Neuronal stem cell (in vitro differentiated cells): ENCODE measurements around the gene TGFBR2.

Experiments
- DNase-seq: peaks from one replicate; pipeline ENCODE4 v3.0.0-alpha.2; 2013; ENCODE audit warnings: low spot score
- H2AFZ ChIP-seq: one replicate; pipeline ENCODE4 v1.6.1; 2013; ENCODE audit warnings: mild to moderate bottlenecking, low read length, inconsistent platforms
- H2AK5ac ChIP-seq: 2 replicates; pipeline ENCODE4 v1.6.1; 2013; ENCODE audit warnings: low read depth, mild to moderate bottlenecking, inconsistent platforms, low read length, moderate library complexity, mixed read lengths
- H2BK120ac ChIP-seq: 2 replicates; pipeline ENCODE4 v1.6.1; 2013; ENCODE audit warnings: low read depth, mild to moderate bottlenecking, inconsistent platforms, low read length, moderate library complexity, mixed read lengths
- H2BK12ac ChIP-seq: one replicate; pipeline ENCODE4 v1.6.1; 2013; ENCODE audit warnings: low read length, inconsistent platforms
- H2BK15ac ChIP-seq: 2 replicates; pipeline ENCODE4 v1.6.1; 2013; ENCODE audit warnings: mild to moderate bottlenecking, low read length, inconsistent platforms, mixed read lengths
- H2BK5ac ChIP-seq: one replicate; pipeline ENCODE4 v1.6.1; 2013; ENCODE audit warnings: inconsistent platforms, mild to moderate bottlenecking, low read length, moderate library complexity
- H3K14ac ChIP-seq: one replicate; pipeline ENCODE4 v1.6.1; 2013; ENCODE audit warnings: low read length, inconsistent platforms
- H3K18ac ChIP-seq: 2 replicates; pipeline ENCODE4 v1.6.1; 2013; ENCODE audit warnings: low read length, inconsistent platforms
- H3K23ac ChIP-seq: 2 replicates; pipeline ENCODE4 v1.6.1; 2013; ENCODE audit warnings: low read depth, mild to moderate bottlenecking, mixed read lengths, low read length, inconsistent platforms; ENCODE audit not compliant: poor library complexity
- H3K27ac ChIP-seq: replicated peaks from 3 replicates; pipeline ENCODE4 v1.5.1; 2013; ENCODE audit warnings: low read length, inconsistent platforms
- H3K27me3 ChIP-seq, 3 experiments: 2 replicates each; pipeline ENCODE4 v1.6.1; 2013; ENCODE audit warnings: low read length in 3 of 3, mild to moderate bottlenecking in 2 of 3, inconsistent platforms in 1 of 3, low read depth in 1 of 3, mixed read lengths in 1 of 3, moderate library complexity in 1 of 3; ENCODE audit not compliant: control insufficient read depth in 3 of 3, insufficient read depth in 3 of 3
- H3K36me3 ChIP-seq, 2 donors: replicated peaks in 1 of 2; 2 replicates each; pipeline ENCODE4 v1.6.1; 2013; ENCODE audit warnings: low read length in 2 of 2; ENCODE audit not compliant: control insufficient read depth in 2 of 2, insufficient read depth in 2 of 2
- H3K4ac ChIP-seq: 2 replicates; pipeline ENCODE4 v1.6.1; 2013; ENCODE audit warnings: inconsistent platforms, mild to moderate bottlenecking, low read length, moderate library complexity
- H3K4me1 ChIP-seq, 2 donors: 1 replicate in 1 of 2; 2 replicates in 1 of 2; pipeline ENCODE4 v1.6.1; 2013; ENCODE audit warnings: low read length in 2 of 2, low read depth in 1 of 2; ENCODE audit not compliant: control insufficient read depth in 2 of 2, insufficient read depth in 1 of 2
- H3K4me2 ChIP-seq: one replicate; pipeline ENCODE4 v1.6.1; 2013; ENCODE audit warnings: mild to moderate bottlenecking, low read length, inconsistent platforms; ENCODE audit not compliant: insufficient read depth, poor library complexity, severe bottlenecking
- H3K4me3 ChIP-seq, 2 donors: 2 replicates each; pipeline ENCODE4 v1.5.1; 2013; ENCODE audit warnings: low read length in 2 of 2, mild to moderate bottlenecking in 2 of 2, inconsistent platforms in 1 of 2, moderate library complexity in 1 of 2
- H3K79me1 ChIP-seq: one replicate; pipeline ENCODE4 v1.6.1; 2013; ENCODE audit warnings: low read depth, mild to moderate bottlenecking, inconsistent platforms, low read length, moderate library complexity
- H3K9ac ChIP-seq: one replicate; pipeline ENCODE4 v1.6.1; 2013; ENCODE audit warnings: mild to moderate bottlenecking, low read depth, low read length, inconsistent platforms; ENCODE audit not compliant: poor library complexity
- H3K9me3 ChIP-seq, 2 donors: replicated peaks in 1 of 2; 2 replicates each; pipeline versions ENCODE3 to v1.6.1; 2013; ENCODE audit warnings: low read length in 2 of 2, mild to moderate bottlenecking in 2 of 2, inconsistent platforms in 1 of 2, low read depth in 1 of 2, mixed read lengths in 1 of 2, moderate library complexity in 1 of 2; ENCODE audit not compliant: control insufficient read depth in 2 of 2, insufficient read depth in 1 of 2
- H4K8ac ChIP-seq: one replicate; pipeline ENCODE4 v1.6.1; 2013; ENCODE audit warnings: low read depth, mild to moderate bottlenecking, inconsistent platforms, low read length, moderate library complexity
- H4K91ac ChIP-seq: one replicate; pipeline ENCODE4 v1.6.1; 2013; ENCODE audit warnings: low read length, low read depth, mild to moderate bottlenecking, inconsistent platforms; ENCODE audit not compliant: poor library complexity
- WGBS, 2 donors: extraction: QIAGEN DNeasy Blood & Tissue Kit; methylation state at CpG; one replicate each; pipeline ENCODE4 v1.1.7; 2013; ENCODE audit warnings: missing lambda C conversion rate in 2 of 2, mixed read lengths in 1 of 2; ENCODE audit not compliant: insufficient read length in 2 of 2, insufficient replicate concordance in 1 of 2; ENCODE audit errors: extremely low coverage in 2 of 2; 5-methylcytosine and 5-hydroxymethylcytosine counted together

The TGFBR2 gene

DNA sequence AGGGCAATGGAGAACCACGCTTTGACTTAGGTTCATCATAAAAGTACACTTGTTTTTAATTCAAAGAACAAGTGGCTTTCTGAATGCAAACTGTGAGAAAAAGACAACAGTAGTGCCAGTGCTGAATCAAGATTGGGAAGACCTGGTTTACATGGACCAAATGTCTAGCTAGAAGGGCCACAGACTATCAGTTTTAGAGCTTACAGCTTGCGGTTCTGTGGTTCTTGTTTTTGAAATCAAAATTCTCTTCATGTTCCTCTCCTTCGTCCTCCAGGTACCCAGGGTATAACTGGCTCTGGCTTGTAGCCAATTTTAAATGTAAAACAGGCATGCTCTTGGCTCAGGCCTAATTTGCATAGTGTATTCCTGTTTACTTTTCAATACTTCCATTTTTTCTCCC lies 124.6 kb downstream of the TGFBR2 start:
- H3K9me3 ChIP-seq, result no peaks in the 10 kb centered on the region

GRCh38 chr3:30733209-30733608 lies 126.8 kb downstream of the TGFBR2 start:
- Histone ChIP-seq H2AFZ (no peak overlapping the region), H2AK5ac (no peak overlapping the region), H2BK12ac (no peak overlapping the region), H4K91ac (no peak overlapping the region), H2BK5ac (no peak overlapping the region), H3K27me3 (no peaks in the 10 kb centered on the region), H3K9ac (no peak overlapping the region), H3K14ac (no peak overlapping the region), H2BK120ac (no peak overlapping the region), H3K23ac (no peak overlapping the region), H4K8ac (no peak overlapping the region), H3K9me3 (no peaks in the 10 kb centered on the region), H3K36me3 (no peaks in the 10 kb centered on the region), H3K27ac (no peak overlapping the region), H3K4ac (no peak overlapping the region), H3K4me1 (no peaks in the 10 kb centered on the region), H3K4me2 (no peak overlapping the region), H3K79me1 (no peaks in the 10 kb centered on the region), H2BK15ac (no peak overlapping the region), H3K18ac (no peak overlapping the region), H3K4me3 (no peak overlapping the region)
- WGBS, 2 donors, result no CpG with 5 or more reads among the region's 1 CpG
- no peak for DNase-seq

More for the DNA sequence above, 124.6 kb downstream of the TGFBR2 start:
- Histone ChIP-seq H3K18ac (no peak overlapping the region), H4K91ac (no peak overlapping the region), H3K4me3 (no peak overlapping the region), H2AK5ac (no peak overlapping the region), H3K4ac (no peak overlapping the region), H3K23ac (no peak overlapping the region), H3K4me1 (no peaks in the 10 kb centered on the region), H3K36me3 (no peaks in the 10 kb centered on the region), H3K27me3 (no peaks in the 10 kb centered on the region), H4K8ac (no peak overlapping the region), H3K4me2 (no peak overlapping the region), H2BK5ac (no peak overlapping the region), H2BK120ac (no peak overlapping the region), H2AFZ (no peak overlapping the region), H3K9ac (no peak overlapping the region), H3K27ac (no peak overlapping the region), H3K14ac (no peak overlapping the region), H3K79me1 (no peaks in the 10 kb centered on the region), H2BK12ac (no peak overlapping the region), H2BK15ac (no peak overlapping the region)
- no peak for DNase-seq
- no CpG with 5 or more reads among the region's 3 CpGs for WGBS, 2 donors

DNA sequence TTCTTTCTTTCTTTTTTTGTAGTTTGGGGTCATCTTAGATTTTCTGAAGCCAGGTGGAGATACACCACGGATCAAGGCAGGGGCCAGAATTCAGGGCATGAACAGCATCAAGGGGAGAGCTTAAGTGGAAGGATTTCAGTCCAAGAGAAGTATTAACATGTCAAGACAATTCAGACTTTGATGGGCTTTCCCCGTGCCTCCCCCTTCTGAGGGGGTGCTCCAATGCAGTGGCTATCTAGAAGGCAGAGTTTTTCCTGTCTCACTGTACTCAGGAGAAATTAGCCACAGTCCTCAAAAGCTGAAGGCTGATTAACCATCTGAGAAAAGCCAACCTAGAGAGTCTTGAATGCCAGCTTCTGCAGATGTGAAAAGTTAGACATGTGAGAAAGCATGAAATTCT lies 127.3 kb downstream of the TGFBR2 start:
- Histone ChIP-seq H3K23ac (no peak overlapping the region), H3K14ac (no peak overlapping the region), H3K9ac (no peak overlapping the region), H3K36me3 (no peaks in the 10 kb centered on the region), H3K27ac (no peak overlapping the region), H2AFZ (no peak overlapping the region), H3K4ac (no peak overlapping the region), H4K8ac (no peak overlapping the region), H2AK5ac (no peak overlapping the region), H3K4me2 (no peak overlapping the region), H3K27me3 (no peaks in the 10 kb centered on the region), H3K18ac (no peak overlapping the region), H3K9me3 (no peaks in the 10 kb centered on the region), H3K4me1 (no peaks in the 10 kb centered on the region), H3K4me3 (no peak overlapping the region), H2BK12ac (no peak overlapping the region), H4K91ac (no peak overlapping the region), H2BK15ac (no peak overlapping the region), H2BK120ac (no peak overlapping the region), H3K79me1 (no peaks in the 10 kb centered on the region), H2BK5ac (no peak overlapping the region)
- DNase-seq, result no peak
- WGBS, 2 donors, result no CpG with 5 or more reads among the region's 2 CpGs

DNA sequence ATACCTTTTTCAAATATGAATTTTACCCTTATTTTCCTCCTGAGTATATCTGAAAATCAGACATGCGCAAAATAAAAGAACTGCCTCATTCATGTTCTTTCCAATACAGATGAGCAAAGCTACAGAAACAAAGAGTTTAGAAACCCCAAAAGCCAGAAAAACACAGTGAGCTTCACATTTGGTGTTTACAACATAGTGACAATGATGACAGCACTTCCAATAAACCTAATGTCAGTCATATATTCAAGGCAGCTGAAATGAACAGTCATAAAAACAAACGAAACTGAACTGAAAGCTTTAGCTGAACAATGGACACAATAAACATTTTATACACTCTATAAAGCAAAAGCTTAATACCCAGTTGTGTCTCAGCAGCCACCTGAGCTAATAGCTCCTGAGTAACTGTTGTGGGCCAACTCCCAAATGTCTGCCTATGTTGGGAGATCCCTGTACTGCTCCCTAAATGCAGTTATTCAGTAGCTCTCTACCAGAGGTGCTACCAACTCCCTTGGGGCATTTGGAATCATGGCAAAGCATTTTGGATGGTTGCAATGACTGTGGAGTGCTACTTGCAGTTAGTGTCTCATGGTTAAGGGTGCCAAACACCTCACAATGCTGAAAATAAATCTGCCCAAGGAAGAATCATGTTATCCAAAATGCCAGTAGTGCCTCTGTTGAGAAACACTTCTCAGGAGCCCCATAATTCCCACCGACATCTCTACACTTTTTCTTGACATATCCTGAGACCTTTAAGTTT lies 131.5 kb downstream of the TGFBR2 start:
- DNase-seq, result no peak
- WGBS, 2 donors, result no CpG with 5 or more reads among the region's 3 CpGs

More for the DNA sequence above, 131.5 kb downstream of the TGFBR2 start:
- H3K18ac ChIP-seq, result no peak overlapping the region
- no peaks in the 10 kb centered on the region for H3K36me3 ChIP-seq
- H3K4me3 ChIP-seq, result no peak overlapping the region
- no peaks in the 10 kb centered on the region for H3K27me3 ChIP-seq
- H2BK12ac ChIP-seq, result no peak overlapping the region
- H3K4me2 ChIP-seq, result no peak overlapping the region
- no peaks in the 10 kb centered on the region for H3K4me1 ChIP-seq
- no peak overlapping the region for H2AFZ ChIP-seq
- H2BK5ac ChIP-seq, result no peak overlapping the region
- H2BK120ac ChIP-seq, result no peak overlapping the region
- H2BK15ac ChIP-seq, result no peak overlapping the region
- H4K8ac ChIP-seq, result no peak overlapping the region
- no peak overlapping the region for H3K27ac ChIP-seq
- no peak overlapping the region for H3K14ac ChIP-seq
- no peak overlapping the region for H3K23ac ChIP-seq
- no peak overlapping the region for H3K9ac ChIP-seq
- H2AK5ac ChIP-seq, result no peak overlapping the region
- H3K79me1 ChIP-seq, result no peaks in the 10 kb centered on the region
- no peaks in the 10 kb centered on the region for H3K9me3 ChIP-seq
- no peak overlapping the region for H3K4ac ChIP-seq
- no peak overlapping the region for H4K91ac ChIP-seq
